Heart left ventricle (tissue), 16 donors: ENCODE measurements around the gene C2CD2. TPM values are rescaled to one million over a fixed set of nuclear protein-coding genes. Genes with fewer than 3 reads are reported as not detected.

Experiments
- ATAC-seq, 4 donors: fragments of 200-7000 bp; cut with Tn5 transposase; one replicate each; pipeline ENCODE4 v1.9.1; 2020 to 2022; ENCODE audit warnings: moderate library complexity in 4 of 4, mild to moderate bottlenecking in 3 of 4, moderate number of reproducible peaks in 1 of 4
- DNase-seq, 5 donors: peaks; one replicate each; pipeline ENCODE4 v3.0.0-alpha.2; 2020
- H3K27ac ChIP-seq, 12 donors: fragments of 200-600 bp; sonication (generic) in 4 of 12; one replicate each; pipeline versions ENCODE4 v1.5.0 to v1.8.0; 2016 to 2022; ENCODE audit warnings: mild to moderate bottlenecking in 2 of 12
- H3K27me3 ChIP-seq, 9 donors: fragments of 200-600 bp; sonication (generic) in 2 of 9; one replicate each; pipeline versions ENCODE4 v1.5.1 to v1.8.0; 2016 to 2022; ENCODE audit warnings: mild to moderate bottlenecking in 3 of 9
- H3K36me3 ChIP-seq, 9 donors: fragments of 200-600 bp; sonication (generic) in 2 of 9; one replicate each; pipeline versions ENCODE4 v1.5.0 to v1.8.0; 2018 to 2022; ENCODE audit warnings: mild to moderate bottlenecking in 2 of 9
- H3K4me1 ChIP-seq, 12 donors: fragments of 200-600 bp; sonication (generic) in 4 of 12; one replicate each; pipeline versions ENCODE4 v1.5.0 to v1.8.0; 2016 to 2022; ENCODE audit warnings: mild to moderate bottlenecking in 3 of 12
- H3K4me3 ChIP-seq, 12 donors: fragments of 200-600 bp; sonication (generic) in 4 of 12; one replicate each; pipeline versions ENCODE4 v1.5.0 to v1.8.0; 2017 to 2022; ENCODE audit warnings: mild to moderate bottlenecking in 9 of 12, moderate library complexity in 4 of 12
- H3K9me3 ChIP-seq, 12 donors: fragments of 200-600 bp; sonication (generic) in 4 of 12; one replicate each; pipeline versions ENCODE4 v1.5.0 to v1.8.0; 2016 to 2022; ENCODE audit warnings: mild to moderate bottlenecking in 1 of 12
- CTCF ChIP-seq, 12 donors: fragments of 200-600 bp; sonication (generic) in 4 of 12; IDR thresholded peaks; one replicate each; pipeline versions ENCODE4 v1.5.0 to v1.8.0; 2018 to 2022; ENCODE audit warnings: antibody characterized with exemption in 12 of 12, mild to moderate bottlenecking in 5 of 12
- POLR2A ChIP-seq, 2 donors: fragments of 450-650 bp; IDR thresholded peaks; one replicate each; pipeline ENCODE4 v1.6.1; 2017; ENCODE audit warnings: antibody characterized with exemption in 2 of 2, mild to moderate bottlenecking in 2 of 2, moderate library complexity in 2 of 2
- WGBS, 4 donors: extraction: QIAGEN DNeasy Blood & Tissue Kit in 2 of 4; methylation state at CpG; one replicate each; pipeline versions ENCODE4 v1.1.5 to v1.1.7; 2013 to 2018; 5-methylcytosine and 5-hydroxymethylcytosine counted together
- intact Hi-C, 10 donors: fragments of 100-400 bp; cut with DNase I; formaldehyde crosslinking; loops; one replicate each; pipeline versions ENCODE4 v1.11.1 to v1.14.2; 2022
- polyA plus RNA-seq, 2 donors: library from polyadenylated mRNA; stranded (reverse); fragments of 200-250 nt; gene quantifications; one replicate each; pipeline ENCODE4 v1.2.3, GENCODE V29; 2013
- total RNA-seq, 9 donors: library from RNA; depleted of rRNA in 2 of 9; stranded (reverse); fragments of >200 nt in 2 of 9; fragmentation: NEBNext Ultra II Directional in 3 of 9; extraction: Animal tissue kit (Norgen Biotek cat#: 25700) in 3 of 9; gene quantifications; one replicate each; pipeline versions ENCODE4 v1.1.0 to v1.2.4, GENCODE V29; 2016 to 2023
- donor health status: ischemic (EF 13 %, LVEDD 7.1; RV severe dilation, severe dysfunction).
- donor health status: healthy with polysubstance abuse.
- donor health status: DM: no; HTN: yes; CAD: no.
- donor health status: DM: no; HTN: no; CAD: no.
- donor health status: ischemic (EF 25% LVEDD 6.9; RV normal size, moderate dysfunction).
- donor health status: ischemic (EF 25% LVEDD 5.7; RV mildly dilated, moderate dysfunction).
- donor health status: healthy.
- donor health status: DM: yes; HTN: yes; CAD: no.
- donor health status: ischemic (EF 35%, LVEDD 5.7; RV mildly dilated, moderate dysfunction).
- donor health status: nonischemic (EF 11% LVEDD 7.7; RV severe dilation, severe dysfunction).
- donor health status: DM: yes; HTN: yes; CAD: no.
- donor health status: PGD.
- donor health status: ischemic (EF 29% LVEDD 5.4; RV normal size, mild dysfunction).
- donor health status: nonischemic (EF 23%, LVEDD 6.1; RV moderate dilation, normal function).

C2CD2 gene
- total and polyA plus RNA-seq, 11 donors = 3.8 to 13.9 (median 6.0) TPM

- 91 to 96% (median 93%) methylated on average over 20 of the region's 20 CpGs for WGBS, 4 donors
- intact Hi-C loops = loop anchor here in 5 of 10 donors (5.0 to 10.0 kb wide), 3 partner anchors 52 to 160 kb away; no protein-coding TSS in a partner anchor
- H3K4me3 ChIP-seq = no peak overlapping the region
- no peak for ATAC-seq
- no peaks in the 10 kb centered on the region for H3K9me3 ChIP-seq
- no peak for DNase-seq
- H3K36me3 ChIP-seq = no peaks in the 10 kb centered on the region
- TF ChIP-seq POLR2A (IDR thresholded peaks at IDR 0.05) = no peak
- no peak for TF ChIP-seq CTCF (IDR thresholded peaks at IDR 0.05)
- no peaks in the 10 kb centered on the region for H3K27me3 ChIP-seq
- peaks cover 11 to 49% (median 36%) of the 10 kb centered on the region in 12 donors for H3K4me1 ChIP-seq
- peak overlapping the region in 1 of 12 donors; percentile 78 for H3K27ac ChIP-seq
These were observed 1.1 kb upstream of the C2CD2 start for GRCh38 chr21:41954654-41955499.

GRCh38 chr21:41953249-41953830 lies 478 bp downstream of the C2CD2 start:
- Histone ChIP-seq H3K36me3 (no peaks in the 10 kb centered on the region), H3K27ac (peak overlapping the region; percentile 32 to 82 (median 68)), H3K27me3 (no peaks in the 10 kb centered on the region), H3K4me1 (peaks cover 5 to 54% (median 39%) of the 10 kb centered on the region in 12 donors), H3K4me3 (peak overlapping the region; percentile 62 to 97 (median 81)), H3K9me3 (no peaks in the 10 kb centered on the region)
- intact Hi-C loops = loop anchor here in 5 of 10 donors (2.0 to 10.0 kb wide), 4 partner anchors 27 to 161 kb away; no protein-coding TSS in a partner anchor
- 0 to 1% (median 0%) methylated on average over 6 to 67 of the region's 67 CpGs for WGBS, 4 donors
- ATAC-seq (peak in 2 of 4 donors; percentile 5 to 16), DNase-seq (peak in 3 of 5 donors; percentile 37 to 50 (median 40))
- TF ChIP-seq POLR2A (IDR thresholded peaks at IDR 0.05) (no peak), CTCF (IDR thresholded peaks at IDR 0.05) (no peak)

GRCh38 chr21:41952568-41953248 lies 1.1 kb downstream of the C2CD2 start:
- Histone ChIP-seq H3K36me3 (no peaks in the 10 kb centered on the region), H3K9me3 (no peaks in the 10 kb centered on the region), H3K4me1 (peaks cover 6 to 54% (median 39%) of the 10 kb centered on the region in 12 donors), H3K4me3 (peak overlapping the region; percentile 62 to 97 (median 81)), H3K27ac (peak overlapping the region in 11 of 12 donors; percentile 41 to 82 (median 70)), H3K27me3 (no peaks in the 10 kb centered on the region)
- DNase-seq (no peak), ATAC-seq (no peak)
- WGBS, 4 donors = 34 to 50% (median 42%) methylated on average over 26 to 30 of the region's 30 CpGs
- TF ChIP-seq CTCF (IDR thresholded peaks at IDR 0.05) (no peak), POLR2A (IDR thresholded peaks at IDR 0.05) (no peak)
- intact Hi-C loops = loop anchor here in 5 of 10 donors (2.0 to 10.0 kb wide), 4 partner anchors 26 to 162 kb away; no protein-coding TSS in a partner anchor
